ENCODE data around the gene AFAP1. TPM values are rescaled to one million over a fixed set of nuclear protein-coding genes. Genes with fewer than 3 reads are reported as not detected.

The AFAP1 gene
- total RNA-seq, 1 donor from 2014 or later, result 67.9 TPM

- Histone ChIP-seq H3K36me3 (ENCODE audit: insufficient read depth, low read length) (peaks cover 39% of the 10 kb centered on the region), H3K4me1 (ENCODE audit: insufficient read depth, low read length) (peaks cover 74% of the 10 kb centered on the region), H3K9me3 (ENCODE audit: insufficient read depth, low read depth, low read length) (no peaks in the 10 kb centered on the region), H4K20me1 (ENCODE audit: insufficient read depth, low read length) (no peaks in the 10 kb centered on the region), H3K27ac (ENCODE audit: low read depth, low read length) (peak overlapping the region; percentile 93), H3K4me3 (ENCODE audit: insufficient read depth, low read depth, low read length) (no peak overlapping the region), H3K27me3 (ENCODE audit: insufficient read depth, low read length) (no peaks in the 10 kb centered on the region), H3K79me2 (ENCODE audit: insufficient read depth, low read length) (peaks cover 79% of the 10 kb centered on the region), H3K9ac (ENCODE audit: low read length) (peak overlapping the region; percentile 80), H2AFZ (ENCODE audit: low read depth, low read length) (no peak overlapping the region), H3K4me2 (ENCODE audit: low read length) (peak overlapping the region; percentile 7)
- H3K9me3 Mint-ChIP-seq (ENCODE audit: unreplicated experiment), result peaks cover 2% of the 10 kb centered on the region
- peaks cover 34% of the 10 kb centered on the region for H3K36me3 Mint-ChIP-seq (ENCODE audit: low read depth, unreplicated experiment)
- H3K27me3 Mint-ChIP-seq (ENCODE audit: low read depth, unreplicated experiment), result no peaks in the 10 kb centered on the region
- H3K4me3 Mint-ChIP-seq (ENCODE audit: unreplicated experiment), result no peak overlapping the region
- FAIRE-seq, result no peak
- no peak for DNase-seq (ENCODE audit: low read depth)
- TF ChIP-seq EZH2 (IDR thresholded peaks at IDR 0.05; ENCODE audit: insufficient read depth, low read length) (no peak), CTCF (IDR thresholded peaks at IDR 0.05; ENCODE audit: insufficient read depth, low read depth, low read length) (no peak)
- H3K27ac Mint-ChIP-seq (ENCODE audit: unreplicated experiment), result peak overlapping the region; percentile 69
- peaks cover 61% of the 10 kb centered on the region for H3K4me1 Mint-ChIP-seq (ENCODE audit: low read depth, unreplicated experiment)
Observed at GRCh38 chr4:7858498-7858897, 81.2 kb downstream of the AFAP1 start.

- H3K4me3 ChIP-seq (ENCODE audit: insufficient read depth, low read depth, low read length), result no peak overlapping the region
- H3K27me3 ChIP-seq (ENCODE audit: insufficient read depth, low read length), result no peaks in the 10 kb centered on the region
- peaks cover 79% of the 10 kb centered on the region for H3K79me2 ChIP-seq (ENCODE audit: insufficient read depth, low read length)
- H3K27ac ChIP-seq (ENCODE audit: low read depth, low read length), result peak overlapping the region; percentile 93
- no peaks in the 10 kb centered on the region for H4K20me1 ChIP-seq (ENCODE audit: insufficient read depth, low read length)
- no peak overlapping the region for H2AFZ ChIP-seq (ENCODE audit: low read depth, low read length)
- no peaks in the 10 kb centered on the region for H3K27me3 Mint-ChIP-seq (ENCODE audit: low read depth, unreplicated experiment)
- peaks cover 73% of the 10 kb centered on the region for H3K4me1 ChIP-seq (ENCODE audit: insufficient read depth, low read length)
- peak overlapping the region; percentile 80 for H3K9ac ChIP-seq (ENCODE audit: low read length)
- H3K4me3 Mint-ChIP-seq (ENCODE audit: unreplicated experiment), result no peak overlapping the region
- peaks cover 36% of the 10 kb centered on the region for H3K36me3 Mint-ChIP-seq (ENCODE audit: low read depth, unreplicated experiment)
- H3K4me2 ChIP-seq (ENCODE audit: low read length), result peak overlapping the region; percentile 75
- TF ChIP-seq EZH2 (IDR thresholded peaks at IDR 0.05; ENCODE audit: insufficient read depth, low read length) (no peak), CTCF (IDR thresholded peaks at IDR 0.05; ENCODE audit: insufficient read depth, low read depth, low read length) (no peak)
- H3K9me3 Mint-ChIP-seq (ENCODE audit: unreplicated experiment), result peaks cover 2% of the 10 kb centered on the region
- peaks cover 61% of the 10 kb centered on the region for H3K4me1 Mint-ChIP-seq (ENCODE audit: low read depth, unreplicated experiment)
- FAIRE-seq, result peak; percentile 13
- H3K9me3 ChIP-seq (ENCODE audit: insufficient read depth, low read depth, low read length), result no peaks in the 10 kb centered on the region
- H3K27ac Mint-ChIP-seq (ENCODE audit: unreplicated experiment), result peak overlapping the region; percentile 89
- DNase-seq (ENCODE audit: low read depth), result no peak
- peaks cover 41% of the 10 kb centered on the region for H3K36me3 ChIP-seq (ENCODE audit: insufficient read depth, low read length)
Observed at GRCh38 chr4:7857993-7858392, 81.7 kb downstream of the AFAP1 start.

GRCh38 chr4:7857238-7857701, 82.4 kb downstream of the AFAP1 start:
- H3K27ac ChIP-seq (ENCODE audit: low read depth, low read length), result peak overlapping the region; percentile 93
- peaks cover 65% of the 10 kb centered on the region for H3K4me1 Mint-ChIP-seq (ENCODE audit: low read depth, unreplicated experiment)
- peak overlapping the region; percentile 80 for H3K9ac ChIP-seq (ENCODE audit: low read length)
- no peaks in the 10 kb centered on the region for H3K27me3 ChIP-seq (ENCODE audit: insufficient read depth, low read length)
- H3K4me2 ChIP-seq (ENCODE audit: low read length), result peak overlapping the region; percentile 75
- peaks cover 79% of the 10 kb centered on the region for H3K79me2 ChIP-seq (ENCODE audit: insufficient read depth, low read length)
- peak; percentile 96 for DNase-seq (ENCODE audit: low read depth)
- peak; percentile 88 for FAIRE-seq
- no peak overlapping the region for H3K4me3 ChIP-seq (ENCODE audit: insufficient read depth, low read depth, low read length)
- H3K36me3 ChIP-seq (ENCODE audit: insufficient read depth, low read length), result peaks cover 39% of the 10 kb centered on the region
- H3K27me3 Mint-ChIP-seq (ENCODE audit: low read depth, unreplicated experiment), result no peaks in the 10 kb centered on the region
- peak overlapping the region; percentile 57 for H3K4me3 Mint-ChIP-seq (ENCODE audit: unreplicated experiment)
- H4K20me1 ChIP-seq (ENCODE audit: insufficient read depth, low read length), result no peaks in the 10 kb centered on the region
- TF ChIP-seq CTCF (IDR thresholded peaks at IDR 0.05; ENCODE audit: insufficient read depth, low read depth, low read length) (no peak), EZH2 (IDR thresholded peaks at IDR 0.05; ENCODE audit: insufficient read depth, low read length) (no peak)
- H3K4me1 ChIP-seq (ENCODE audit: insufficient read depth, low read length), result peaks cover 73% of the 10 kb centered on the region
- H2AFZ ChIP-seq (ENCODE audit: low read depth, low read length), result no peak overlapping the region
- H3K9me3 ChIP-seq (ENCODE audit: insufficient read depth, low read depth, low read length), result no peaks in the 10 kb centered on the region
- peaks cover 39% of the 10 kb centered on the region for H3K36me3 Mint-ChIP-seq (ENCODE audit: low read depth, unreplicated experiment)
- peak overlapping the region; percentile 89 for H3K27ac Mint-ChIP-seq (ENCODE audit: unreplicated experiment)
- peaks cover 2% of the 10 kb centered on the region for H3K9me3 Mint-ChIP-seq (ENCODE audit: unreplicated experiment)

All from astrocyte (in vitro differentiated cells and primary cell).